SK-N-MC (cell line): Measurements from ENCODE around the gene AGAP1.

Source experiments
- EZH2 ChIP-seq: fragments of 200-600 bp; sonication (generic); IDR thresholded peaks from one replicate; pipeline ENCODE4 v1.6.1; 2017; ENCODE audit warnings: antibody characterized with exemption
- POLR2AphosphoS5 ChIP-seq: IDR thresholded peaks from 2 replicates; pipeline ENCODE4 v1.6.1; 2012; ENCODE audit warnings: mild to moderate bottlenecking, low read depth, low read length, borderline replicate concordance

- no peak for TF ChIP-seq EZH2
- TF ChIP-seq POLR2AphosphoS5, result no peak
These were observed 229.5 kb downstream of the AGAP1 start for GRCh38 chr2:235723371-235723770.
